PC-9 (cell line): ENCODE measurements around the gene GHR. TPM values are rescaled to one million over a fixed set of nuclear protein-coding genes. Genes with fewer than 3 reads are reported as not detected.

ENCODE experiments used
- BruUV-seq: library from RNA; stranded (reverse); fragments of 400-500 nt; replicated peaks from 2 replicates; lab custom pipeline; 2021; lab: Mats Ljungman, UMichigan
- CTCF ChIA-PET: fragments of 300-600 bp; sonication (Branson Sonifier 250); formaldehyde crosslinking; loops from one replicate; lab custom pipeline; 2022; ENCODE audit warnings: antibody characterized with exemption; lab: Charles Lee
- POLR2A ChIA-PET: fragments of 300-600 bp; sonication (Branson Sonifier 250); formaldehyde crosslinking; loops from one replicate; lab custom pipeline; 2022; ENCODE audit warnings: antibody characterized with exemption; ENCODE audit not compliant: unreplicated experiment; lab: Charles Lee
- DNase-seq, 2 experiments: peaks; one replicate each; pipeline versions ENCODE4 v3.0.0 to v3.0.0-alpha.2; 2015 to 2022; ENCODE audit warnings: mixed read lengths in 1 of 2
- H2AFZ ChIP-seq: fragments of 200-600 bp; sonication (generic); 2 replicates; pipeline ENCODE4 v1.8.1; 2017; ENCODE audit warnings: antibody characterized with exemption
- H3F3A ChIP-seq: fragments of 200-600 bp; sonication (generic); 2 replicates; pipeline ENCODE4 v1.8.1; 2017; ENCODE audit warnings: antibody characterized with exemption, mild to moderate bottlenecking, low read depth; ENCODE audit not compliant: insufficient read depth
- H3K27ac ChIP-seq: fragments of 200-600 bp; sonication (generic); 2 replicates; pipeline ENCODE4 v1.6.1; 2016; ENCODE audit warnings: mixed run types
- H3K27me3 ChIP-seq: fragments of 200-600 bp; sonication (generic); 2 replicates; pipeline ENCODE4 v1.6.1; 2016; ENCODE audit warnings: low read depth, mixed run types; ENCODE audit not compliant: insufficient read depth
- H3K36me3 ChIP-seq: fragments of 200-600 bp; sonication (generic); 2 replicates; pipeline ENCODE4 v1.6.1; 2016; ENCODE audit warnings: low read depth, mixed run types
- H3K4me1 ChIP-seq: fragments of 200-600 bp; sonication (generic); replicated peaks from 2 replicates; pipeline ENCODE4 v1.6.1; 2016; ENCODE audit warnings: mixed run types; ENCODE audit not compliant: insufficient read depth
- H3K4me2 ChIP-seq: fragments of 200-600 bp; sonication (generic); 2 replicates; pipeline ENCODE4 v1.6.1; 2017; ENCODE audit warnings: mixed run types
- H3K4me3 ChIP-seq: fragments of 200-600 bp; sonication (generic); 2 replicates; pipeline ENCODE4 v1.6.1; 2016; ENCODE audit warnings: mixed run types
- H3K79me2 ChIP-seq: fragments of 200-600 bp; sonication (generic); 2 replicates; pipeline ENCODE4 v1.6.1; 2017; ENCODE audit warnings: low read depth, mixed run types
- H3K9me2 ChIP-seq: fragments of 200-600 bp; sonication (generic); 2 replicates; pipeline ENCODE4 v1.8.1; 2017; ENCODE audit warnings: mild to moderate bottlenecking; ENCODE audit not compliant: insufficient read depth
- H3K9me3 ChIP-seq: fragments of 200-600 bp; sonication (generic); 2 replicates; pipeline ENCODE4 v1.8.1; 2016; ENCODE audit warnings: low read depth; ENCODE audit not compliant: insufficient read depth
- H4K20me1 ChIP-seq: fragments of 200-600 bp; sonication (generic); 2 replicates; pipeline ENCODE4 v1.8.1; 2017; ENCODE audit not compliant: insufficient read depth
- EZH2 ChIP-seq: fragments of 200-600 bp; sonication (generic); IDR thresholded peaks from 2 replicates; pipeline ENCODE4 v1.8.0; 2017; ENCODE audit warnings: antibody characterized with exemption, low read depth
- intact Hi-C: fragments of 100-400 bp; cut with micrococcal nuclease; formaldehyde crosslinking; loops from one replicate; pipeline ENCODE4 v1.10.0; 2022; ENCODE audit not compliant: unreplicated experiment
- total RNA-seq: library from RNA; stranded (reverse); gene quantifications from 2 replicates; pipeline ENCODE4 v1.2.3, GENCODE V29; 2021
- TF ChIP-seq, protein P1 (sequence below): fragments of 200-600 bp; sonication (generic); conservative IDR thresholded peaks from 2 replicates; pipeline ENCODE4 v1.6.1; 2017; ENCODE audit warnings: mixed run types, antibody characterized with exemption, mild to moderate bottlenecking, moderate library complexity

The GHR gene
- total RNA-seq, 1 experiment from 2014 or later, result not detected

DNA sequence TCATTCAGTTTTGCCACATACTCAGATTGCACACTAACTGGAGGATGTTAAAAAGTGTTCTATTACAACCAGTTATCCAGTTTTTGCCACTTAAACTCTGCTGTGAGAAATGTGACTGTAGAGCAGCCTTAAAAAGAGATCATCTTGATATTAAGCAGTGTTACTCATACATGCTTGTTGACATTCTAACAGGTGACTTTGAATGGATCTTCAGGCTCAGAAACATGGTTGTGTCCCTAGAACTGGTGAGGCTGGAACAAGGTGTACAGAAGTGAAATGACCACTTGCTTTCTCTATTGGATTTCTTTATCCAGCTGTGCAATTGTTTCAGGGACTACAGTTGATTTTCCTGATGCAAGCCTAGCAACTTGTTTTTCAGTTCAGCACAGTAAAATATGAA, 167.3 kb downstream of the GHR start:
- no peaks in the 10 kb centered on the region for H3K36me3 ChIP-seq
- no peak overlapping the region for H3K27ac ChIP-seq
- TF ChIP-seq EZH2, result no peak
- TF ChIP-seq, protein P1, sequence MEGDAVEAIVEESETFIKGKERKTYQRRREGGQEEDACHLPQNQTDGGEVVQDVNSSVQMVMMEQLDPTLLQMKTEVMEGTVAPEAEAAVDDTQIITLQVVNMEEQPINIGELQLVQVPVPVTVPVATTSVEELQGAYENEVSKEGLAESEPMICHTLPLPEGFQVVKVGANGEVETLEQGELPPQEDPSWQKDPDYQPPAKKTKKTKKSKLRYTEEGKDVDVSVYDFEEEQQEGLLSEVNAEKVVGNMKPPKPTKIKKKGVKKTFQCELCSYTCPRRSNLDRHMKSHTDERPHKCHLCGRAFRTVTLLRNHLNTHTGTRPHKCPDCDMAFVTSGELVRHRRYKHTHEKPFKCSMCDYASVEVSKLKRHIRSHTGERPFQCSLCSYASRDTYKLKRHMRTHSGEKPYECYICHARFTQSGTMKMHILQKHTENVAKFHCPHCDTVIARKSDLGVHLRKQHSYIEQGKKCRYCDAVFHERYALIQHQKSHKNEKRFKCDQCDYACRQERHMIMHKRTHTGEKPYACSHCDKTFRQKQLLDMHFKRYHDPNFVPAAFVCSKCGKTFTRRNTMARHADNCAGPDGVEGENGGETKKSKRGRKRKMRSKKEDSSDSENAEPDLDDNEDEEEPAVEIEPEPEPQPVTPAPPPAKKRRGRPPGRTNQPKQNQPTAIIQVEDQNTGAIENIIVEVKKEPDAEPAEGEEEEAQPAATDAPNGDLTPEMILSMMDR, result no peak
- H3K4me3 ChIP-seq, result no peak overlapping the region
- ChIA-PET POLR2A (no interaction called here), CTCF (no interaction called here)
- H3K9me3 ChIP-seq, result no peaks in the 10 kb centered on the region
- H2AFZ ChIP-seq, result no peak overlapping the region
- DNase-seq, result no peak
- no peaks in the 10 kb centered on the region for H3F3A ChIP-seq
- H3K79me2 ChIP-seq, result no peaks in the 10 kb centered on the region
- no TSS peak for BruUV-seq
- no peaks in the 10 kb centered on the region for H3K9me2 ChIP-seq
- no peaks in the 10 kb centered on the region for H3K4me1 ChIP-seq
- no peaks in the 10 kb centered on the region for H4K20me1 ChIP-seq
- 0 out of 2 replicates have a peak, but pooled peaks cover 6% of the 10 kb centered on the region for H3K27me3 ChIP-seq
- no peak overlapping the region for H3K4me2 ChIP-seq
- intact Hi-C loops, result no loop called here

GRCh38 chr5:42591015-42591414, 167.8 kb downstream of the GHR start:
- H3K4me3 ChIP-seq, result no peak overlapping the region
- intact Hi-C loops, result no loop called here
- DNase-seq, result no peak
- CTCF ChIA-PET, result no interaction called here
- no TSS peak for BruUV-seq
- H3K27ac ChIP-seq, result no peak overlapping the region
- H3F3A ChIP-seq, result no peaks in the 10 kb centered on the region
- no peaks in the 10 kb centered on the region for H3K4me1 ChIP-seq
- H3K36me3 ChIP-seq, result no peaks in the 10 kb centered on the region
- no peaks in the 10 kb centered on the region for H3K9me3 ChIP-seq
- H3K9me2 ChIP-seq, result no peaks in the 10 kb centered on the region
- H3K79me2 ChIP-seq, result no peaks in the 10 kb centered on the region
- no peaks in the 10 kb centered on the region for H4K20me1 ChIP-seq
- TF ChIP-seq EZH2, result no peak
- TF ChIP-seq, protein P1, result no peak
- POLR2A ChIA-PET, result interaction anchor here (0.7 kb wide), 1 partner anchor 754 kb away, joined by 3 read pairs; no protein-coding TSS in a partner anchor
- H3K27me3 ChIP-seq, result 0 out of 2 replicates have a peak, but pooled peaks cover 6% of the 10 kb centered on the region
- H3K4me2 ChIP-seq, result no peak overlapping the region
- H2AFZ ChIP-seq, result no peak overlapping the region

- Histone ChIP-seq H3K27me3 (0 out of 2 replicates have a peak, but pooled peaks cover 6% of the 10 kb centered on the region), H3K9me2 (no peaks in the 10 kb centered on the region), H3K4me2 (no peak overlapping the region), H3K27ac (no peak overlapping the region), H3K4me1 (no peaks in the 10 kb centered on the region), H3K36me3 (no peaks in the 10 kb centered on the region), H3K79me2 (no peaks in the 10 kb centered on the region), H3K9me3 (no peaks in the 10 kb centered on the region), H4K20me1 (no peaks in the 10 kb centered on the region), H2AFZ (no peak overlapping the region), H3F3A (no peaks in the 10 kb centered on the region), H3K4me3 (no peak overlapping the region)
- intact Hi-C loops, result no loop called here
- no TSS peak for BruUV-seq
- ChIA-PET CTCF (no interaction called here), POLR2A (no interaction called here)
- no peak for DNase-seq
- TF ChIP-seq, protein P1, result no peak
- no peak for TF ChIP-seq EZH2
Measured at GRCh38 chr5:42592401-42593140, 169.3 kb downstream of the GHR start.
